ENCODE measurements around the gene CHCHD3.

CHCHD3 gene

DNA sequence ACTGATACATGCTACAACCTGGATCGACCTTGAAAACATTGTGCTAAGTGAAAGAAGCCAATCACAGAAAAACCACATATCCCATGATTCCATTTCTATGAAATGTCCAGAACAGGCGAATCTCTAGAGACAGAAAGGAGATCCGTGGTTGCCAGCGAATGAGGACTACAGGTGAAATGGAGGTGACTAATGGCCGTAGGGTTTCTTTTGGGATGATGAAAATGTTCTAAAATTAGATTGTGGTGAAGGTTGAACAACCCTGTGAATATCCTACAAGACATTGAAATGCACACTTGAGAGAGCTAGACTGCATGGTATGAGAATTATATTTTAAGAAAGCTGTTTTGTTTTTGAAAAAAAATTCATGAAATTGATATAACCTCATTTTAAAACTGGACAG lies 317.1 kb downstream of the CHCHD3 start:
- DNase-seq = no peak

DNA sequence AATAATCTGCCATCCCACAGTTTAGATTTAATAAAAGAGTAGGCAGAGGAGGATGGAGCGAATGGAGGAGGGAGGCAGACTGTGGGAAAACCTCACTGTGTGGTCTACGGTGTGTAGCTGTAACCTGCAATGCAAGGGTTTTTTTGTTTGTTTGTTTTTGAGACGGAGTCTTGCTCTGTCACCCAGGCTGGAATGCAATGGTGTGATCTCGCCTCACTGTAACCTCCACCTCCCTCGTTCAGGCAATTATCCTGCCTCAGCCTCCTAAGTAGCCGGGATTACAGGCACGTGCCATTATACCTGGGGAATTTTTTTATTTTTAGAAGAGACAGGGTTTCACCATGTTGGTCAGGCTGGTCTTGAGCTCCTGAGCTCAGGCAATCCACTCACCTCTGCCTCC lies 321.0 kb downstream of the CHCHD3 start:
- DNase-seq = no peak

DNA sequence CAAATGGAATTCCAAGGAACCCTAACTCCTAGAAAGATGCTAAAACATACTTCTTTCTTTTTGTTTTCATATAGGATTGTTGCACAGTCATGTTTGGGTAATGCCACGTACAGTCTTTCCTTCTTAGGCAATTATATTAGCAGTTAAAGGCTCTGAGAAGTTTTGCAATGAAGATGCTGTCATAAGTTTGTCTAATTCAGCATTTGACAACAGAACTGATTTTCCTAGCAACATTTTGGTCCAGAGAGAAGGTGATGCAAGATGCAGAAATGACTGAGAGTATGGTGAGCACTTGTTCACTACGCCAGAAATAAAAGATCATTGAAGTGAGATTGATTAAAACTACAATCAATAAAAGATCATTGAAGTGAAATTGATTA lies 321.7 kb downstream of the CHCHD3 start:
- DNase-seq = no peak

DNA sequence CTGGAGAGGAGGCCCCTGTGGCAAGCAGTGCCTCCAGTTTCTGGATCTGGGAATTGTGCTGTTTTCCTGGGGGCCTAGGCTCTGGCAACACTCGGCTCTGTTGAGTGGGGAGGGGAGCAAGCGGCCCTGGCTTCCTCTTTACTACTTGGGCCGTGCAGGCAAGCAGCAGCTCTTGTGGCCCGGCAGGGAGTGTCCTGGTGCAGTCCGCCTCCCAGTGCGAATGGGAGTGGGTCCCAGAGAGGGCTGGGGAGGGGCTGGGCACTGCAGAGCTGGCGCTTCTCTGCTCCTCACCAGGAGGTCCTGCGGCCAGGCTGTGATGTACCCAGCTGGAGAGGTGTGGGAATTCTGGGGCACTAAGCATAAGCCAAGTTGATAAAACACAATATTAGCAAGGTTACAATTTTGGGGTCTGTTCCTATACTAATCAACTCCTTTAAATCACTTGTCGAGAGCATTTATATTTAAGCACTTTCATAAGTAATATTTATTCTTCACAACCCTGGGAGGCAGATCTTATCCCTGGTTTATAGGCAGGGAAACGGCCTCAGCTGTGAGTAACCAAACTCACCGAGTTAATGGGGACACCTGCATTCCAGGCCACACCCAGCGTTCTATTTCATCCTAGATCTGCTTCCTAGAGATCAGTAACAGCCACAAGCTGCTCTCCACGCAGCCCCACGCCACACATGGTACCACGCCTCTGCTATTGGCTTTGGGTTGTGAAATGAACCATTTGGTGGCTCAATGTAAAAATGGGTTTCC lies 322.2 kb downstream of the CHCHD3 start:
- no peak for DNase-seq

DNA sequence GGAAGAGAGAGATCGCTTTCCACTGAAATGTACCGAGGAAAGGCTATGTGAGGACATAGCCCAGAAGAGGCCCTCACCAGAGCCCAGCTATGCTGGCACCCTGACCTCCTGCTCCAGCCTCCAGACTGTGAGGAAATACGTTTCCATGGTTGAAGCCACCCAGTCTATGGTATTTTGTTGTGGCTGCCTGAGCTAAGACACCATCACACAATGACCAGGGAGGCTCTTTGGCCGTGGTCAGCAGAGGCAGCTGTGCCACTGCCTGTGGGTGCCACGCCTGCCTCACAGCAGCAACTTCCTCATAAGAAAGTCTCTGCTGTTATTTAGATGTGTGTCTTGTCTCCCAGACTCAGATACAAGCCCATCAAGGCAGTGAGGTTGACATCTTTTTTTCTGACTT lies 322.9 kb downstream of the CHCHD3 start:
- no peak for DNase-seq

DNA sequence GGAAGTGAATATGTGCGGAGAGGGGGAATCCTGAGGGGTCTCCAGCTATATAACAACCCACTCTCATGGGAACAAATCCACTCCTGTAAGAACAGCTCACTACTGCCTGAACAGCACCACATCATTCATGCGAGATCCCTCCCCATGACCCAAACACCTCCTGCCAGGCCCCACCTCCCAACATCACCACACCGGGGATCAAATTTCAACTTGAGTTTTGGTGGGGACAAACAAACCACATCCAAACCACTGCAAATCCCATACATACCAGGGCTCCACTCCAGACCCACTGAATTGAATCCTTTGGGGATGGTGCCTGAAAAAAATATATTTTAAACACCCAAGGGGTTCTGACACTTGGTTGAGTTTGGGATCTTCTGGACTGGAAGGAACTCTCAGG lies 324.1 kb downstream of the CHCHD3 start:
- DNase-seq = no peak

DNA sequence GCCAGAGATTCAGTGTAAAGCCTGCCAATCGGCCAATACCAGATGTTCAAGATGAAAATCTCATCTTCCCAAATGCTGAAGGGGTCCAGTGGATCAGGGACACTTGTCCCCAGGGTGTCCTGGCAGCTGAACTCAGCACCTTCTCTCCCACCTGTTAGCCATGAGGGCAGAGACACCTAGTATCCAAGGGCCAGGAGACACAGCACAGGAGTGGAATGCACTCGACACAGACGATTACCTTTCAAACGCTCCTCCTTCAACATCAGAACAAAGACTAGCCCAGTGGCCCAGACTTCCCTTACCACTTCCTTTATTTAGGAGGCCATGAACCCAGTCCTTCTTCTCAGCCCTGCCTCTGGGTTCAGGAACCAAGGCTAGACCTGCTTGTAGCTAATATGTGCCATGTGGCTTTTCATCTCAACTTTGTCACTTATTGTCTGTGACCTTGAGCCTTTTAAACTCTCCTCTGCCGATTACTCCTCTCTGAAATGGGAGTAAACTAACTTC lies 325.4 kb downstream of the CHCHD3 start:
- DNase-seq = no peak

DNA sequence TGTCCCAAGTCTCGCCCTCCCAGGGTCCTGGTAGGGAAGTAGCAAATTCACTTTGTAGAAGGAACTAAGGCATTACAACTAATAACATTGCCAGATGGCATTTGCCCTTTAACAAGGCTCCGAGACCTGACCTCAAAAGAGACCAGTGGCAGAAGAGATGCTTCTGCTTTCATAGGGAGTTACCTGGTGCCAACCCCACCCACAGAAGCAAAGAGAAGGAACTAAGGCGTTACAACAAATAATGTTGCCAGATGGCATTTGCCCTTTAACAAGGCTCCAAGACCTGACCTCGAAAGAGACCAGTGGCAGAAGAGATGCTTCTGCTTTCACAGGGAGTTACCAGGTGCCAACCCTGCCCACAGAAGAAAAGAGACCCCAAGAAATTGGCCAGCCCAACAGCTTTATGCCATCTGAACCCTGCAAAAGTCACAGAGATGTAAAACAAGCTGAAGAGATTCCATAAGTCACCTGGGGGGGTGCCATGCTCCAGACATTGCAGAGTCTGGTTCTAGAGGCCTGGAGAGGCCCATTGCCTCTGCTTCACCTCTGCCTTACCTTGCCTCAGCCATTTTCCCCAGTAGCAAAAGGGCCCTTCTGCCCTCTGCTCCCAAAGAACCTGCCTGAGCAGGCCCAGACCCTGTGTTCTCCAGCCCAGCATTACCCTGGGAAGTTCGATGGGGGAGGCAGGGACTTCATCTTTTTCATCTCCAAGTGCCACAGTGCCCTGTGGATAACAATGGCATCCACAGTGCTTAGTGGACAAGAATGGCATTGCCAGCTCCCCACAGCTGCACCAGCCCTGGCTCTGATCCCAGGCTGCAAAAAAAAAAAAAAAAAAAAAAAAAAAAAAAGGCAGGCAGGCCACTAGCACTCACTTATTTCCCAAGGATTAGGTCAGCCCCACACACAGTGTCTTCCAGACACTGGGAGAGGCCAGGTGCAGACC lies 326.1 kb downstream of the CHCHD3 start:
- DNase-seq = no peak

DNA sequence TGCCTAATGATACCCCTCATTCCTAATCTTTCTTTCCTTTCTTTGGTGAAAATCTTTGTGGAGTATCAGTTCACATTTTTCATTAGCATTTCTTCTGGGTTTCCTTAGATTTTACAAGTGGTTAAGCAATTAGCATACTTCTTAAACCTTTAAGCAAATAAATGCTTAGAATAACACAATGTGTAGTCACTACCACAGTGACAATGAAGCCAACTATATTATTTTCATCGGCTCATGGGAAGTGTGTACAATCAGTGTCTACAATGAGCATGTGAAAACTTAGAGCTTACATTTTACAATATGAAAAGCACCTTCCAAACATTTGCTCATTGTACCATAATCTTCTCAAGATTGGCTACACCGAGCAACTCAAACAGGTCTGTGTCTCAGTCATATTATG lies 329.5 kb downstream of the CHCHD3 start:
- DNase-seq = no peak

DNA sequence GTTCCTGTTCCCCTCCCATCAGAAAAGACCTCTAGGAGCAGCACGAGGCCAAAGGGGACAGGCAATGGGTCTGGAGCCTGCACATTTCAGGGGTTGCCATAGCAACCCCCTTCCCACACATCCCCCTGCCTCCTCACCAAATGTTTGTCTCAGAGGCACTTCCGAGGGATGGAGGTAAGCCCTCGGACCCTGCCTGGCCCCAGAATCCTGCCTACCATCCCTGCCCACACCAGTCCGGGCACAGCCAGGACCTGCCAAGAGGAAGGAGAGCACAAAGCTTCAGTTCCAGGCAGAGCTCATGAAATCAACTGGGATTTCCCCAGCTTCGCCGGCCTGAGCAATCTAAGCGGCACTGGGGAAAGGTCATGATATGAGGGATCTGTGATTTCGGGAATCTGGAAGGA lies 330.6 kb downstream of the CHCHD3 start:
- DNase-seq = no peak

DNA sequence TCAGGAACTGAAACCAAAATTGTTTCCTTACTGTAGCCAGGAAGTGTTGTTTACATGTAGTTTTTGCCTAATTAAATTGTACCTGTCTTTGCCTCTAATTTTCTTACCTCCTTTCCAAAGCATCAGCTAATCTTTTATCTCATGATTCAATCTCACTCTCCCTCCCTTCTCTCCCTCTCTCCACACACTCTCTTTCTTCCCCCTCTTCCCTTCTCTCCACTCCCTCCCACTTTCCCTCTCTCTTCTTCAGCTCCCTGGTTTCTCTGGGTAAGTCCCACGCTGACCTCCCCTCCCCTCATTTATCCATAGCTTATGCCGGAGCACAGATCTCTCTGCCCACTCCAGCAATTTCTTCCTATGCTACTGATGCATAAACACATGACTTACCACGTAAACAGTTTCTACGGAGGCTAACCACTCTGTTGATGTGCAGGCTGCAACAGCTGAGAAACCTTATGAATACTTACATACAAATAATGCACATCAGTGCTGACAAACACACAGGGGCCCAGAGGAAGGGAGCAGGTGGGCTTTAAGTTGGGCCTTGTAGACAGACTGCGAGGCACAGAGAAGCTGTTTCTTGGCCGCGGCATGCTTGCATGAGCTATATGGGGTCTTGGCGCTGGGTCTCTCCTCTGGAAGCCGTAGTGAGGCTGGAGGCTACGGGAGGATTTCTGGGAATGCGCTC lies 331.2 kb downstream of the CHCHD3 start:
- DNase-seq = no peak

DNA sequence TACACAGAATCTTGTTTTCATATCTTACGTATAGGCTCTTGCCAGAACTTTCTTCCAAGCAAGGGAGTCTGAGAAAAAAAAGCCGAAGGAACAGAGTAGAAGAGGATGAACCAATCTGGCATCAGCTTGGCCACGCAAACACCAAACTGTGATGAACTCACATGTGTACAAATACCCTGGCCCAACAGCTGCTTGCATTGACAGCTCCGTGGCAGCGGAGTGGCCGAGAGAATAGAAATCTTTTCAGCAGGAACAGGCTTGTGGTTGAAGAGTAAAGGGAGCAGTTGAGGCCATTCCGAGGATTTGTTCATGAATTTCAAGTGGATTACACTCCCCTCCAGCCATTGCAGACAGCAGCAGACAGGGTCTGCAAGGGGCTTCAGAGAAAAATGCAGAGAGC lies 331.8 kb downstream of the CHCHD3 start:
- no peak for DNase-seq

DNA sequence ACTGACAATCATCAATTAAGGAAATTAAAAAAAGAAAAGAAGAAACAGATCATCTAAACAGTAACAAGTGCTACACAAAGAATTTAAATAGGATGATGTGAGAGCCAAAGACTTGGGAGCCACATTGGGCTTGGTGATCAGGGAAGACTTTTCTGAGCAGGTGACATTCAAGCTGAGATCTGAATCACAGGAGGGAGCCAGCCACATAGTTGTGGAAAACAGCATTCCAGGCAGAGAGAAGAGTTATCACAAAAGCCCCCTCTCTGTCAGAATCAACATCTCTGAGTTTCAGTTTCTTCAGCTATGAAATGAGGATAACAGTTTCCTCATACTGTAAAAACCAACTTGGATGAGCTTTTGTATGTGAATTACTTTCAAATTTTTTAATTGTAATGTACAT lies 336.4 kb downstream of the CHCHD3 start:
- DNase-seq = no peak

DNA sequence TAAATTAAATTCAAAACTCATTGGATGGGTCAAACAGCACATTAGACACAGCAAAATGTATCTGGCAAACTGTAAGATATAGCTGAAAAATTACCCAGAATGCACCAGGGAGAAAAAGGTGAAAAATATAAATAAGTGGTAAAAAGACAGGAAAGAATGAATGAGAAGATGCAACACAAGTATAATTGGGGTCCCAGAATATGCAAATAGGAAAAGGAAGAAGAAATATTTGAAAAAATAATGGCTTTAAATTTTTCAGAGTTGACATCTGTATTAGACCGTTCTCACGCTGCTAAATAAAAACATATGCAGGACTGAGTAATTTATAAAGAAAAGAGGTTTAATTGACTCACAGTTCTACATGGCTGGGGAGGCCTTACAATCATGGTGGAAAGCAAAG lies 337.9 kb downstream of the CHCHD3 start:
- no peak for DNase-seq

DNA sequence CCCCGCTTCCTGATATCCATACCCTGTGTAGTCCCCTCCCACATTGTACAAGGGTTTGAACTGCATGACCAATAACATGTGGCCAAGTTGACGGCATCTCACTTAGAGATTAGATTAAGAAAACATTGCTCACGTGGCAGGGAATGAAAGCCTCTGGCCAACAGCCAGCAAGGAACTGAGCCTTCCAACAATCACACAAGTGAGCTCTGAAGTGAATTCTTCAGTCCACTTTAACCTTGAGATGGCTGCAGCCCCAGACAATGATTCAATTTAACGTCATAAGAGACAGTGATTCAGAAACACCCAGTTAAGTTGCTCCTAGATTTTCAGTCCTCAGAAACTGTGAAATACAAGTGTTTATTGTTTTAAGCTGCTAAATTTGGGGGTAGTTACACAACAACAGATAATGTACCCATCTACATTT lies 339.7 kb downstream of the CHCHD3 start:
- DNase-seq = no peak

DNA sequence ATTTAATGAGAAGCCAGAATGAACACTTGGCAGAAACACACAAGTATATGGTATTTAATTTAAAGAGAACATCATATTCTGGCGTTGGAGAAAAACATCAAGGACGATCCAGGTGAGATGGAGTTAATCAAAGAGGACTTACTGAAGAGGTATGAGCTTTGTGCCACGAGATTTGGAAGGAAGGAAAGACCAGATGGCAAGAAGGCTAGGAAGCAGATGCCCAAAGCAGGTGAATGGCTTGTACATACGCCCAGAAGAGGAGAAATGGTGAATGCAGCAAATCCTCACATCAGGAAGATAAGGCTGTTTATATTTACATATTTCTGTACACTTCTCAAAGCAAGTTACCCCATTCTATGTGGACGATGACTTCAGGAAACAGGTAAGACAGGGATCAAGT lies 341.7 kb downstream of the CHCHD3 start:
- no peak for DNase-seq

DNA sequence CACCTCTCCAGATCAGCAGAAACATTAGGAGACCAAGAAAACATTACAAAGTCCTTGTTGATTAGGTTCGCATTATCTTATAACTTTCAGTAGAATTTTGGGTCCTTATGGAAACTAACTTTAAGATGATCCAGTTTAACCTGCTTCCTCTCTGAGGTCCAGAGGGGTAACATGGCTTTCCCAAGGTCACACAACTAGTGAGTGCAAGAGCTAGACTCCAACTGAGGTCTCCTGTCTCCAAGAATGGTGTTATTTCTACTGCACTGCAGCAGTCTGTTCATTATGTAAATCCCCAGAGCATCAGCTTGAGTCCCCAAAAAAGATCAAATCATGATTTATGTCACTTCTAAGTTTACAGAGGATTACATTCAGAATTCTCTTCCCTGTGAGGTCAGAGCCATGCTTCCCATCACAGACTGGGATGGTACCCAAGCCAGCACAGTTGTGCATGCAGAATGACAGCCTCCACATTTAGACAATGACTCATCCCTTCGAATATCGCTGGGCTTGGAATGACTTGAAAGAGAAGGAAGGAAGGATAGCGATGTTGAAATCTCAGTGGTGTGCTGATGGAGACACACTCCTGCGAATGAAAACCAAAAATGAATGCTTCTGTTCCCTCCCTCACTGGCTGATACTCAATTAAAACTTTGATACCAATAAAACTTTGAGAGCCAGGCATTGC lies 342.5 kb downstream of the CHCHD3 start:
- no peak for DNase-seq

DNA sequence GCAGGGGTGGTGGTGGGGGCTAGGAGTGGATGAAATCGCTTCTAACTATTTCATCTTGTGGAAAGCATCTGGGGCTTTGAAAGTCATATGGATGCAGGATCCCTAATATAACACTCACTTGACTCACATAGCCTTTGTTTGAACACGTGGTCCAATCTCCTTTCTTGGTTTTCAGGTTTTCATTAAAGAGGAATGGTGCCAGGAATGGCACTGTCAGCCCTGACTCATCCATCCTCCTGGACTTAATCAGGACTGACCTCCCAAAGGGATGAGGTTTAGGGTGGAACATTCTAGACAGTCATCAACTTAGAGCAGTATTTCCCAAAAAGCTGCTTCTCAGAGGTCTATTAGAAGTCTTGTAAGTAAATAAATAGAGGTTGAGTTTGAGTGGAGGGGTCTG lies 343.6 kb downstream of the CHCHD3 start:
- no peak for DNase-seq

DNA sequence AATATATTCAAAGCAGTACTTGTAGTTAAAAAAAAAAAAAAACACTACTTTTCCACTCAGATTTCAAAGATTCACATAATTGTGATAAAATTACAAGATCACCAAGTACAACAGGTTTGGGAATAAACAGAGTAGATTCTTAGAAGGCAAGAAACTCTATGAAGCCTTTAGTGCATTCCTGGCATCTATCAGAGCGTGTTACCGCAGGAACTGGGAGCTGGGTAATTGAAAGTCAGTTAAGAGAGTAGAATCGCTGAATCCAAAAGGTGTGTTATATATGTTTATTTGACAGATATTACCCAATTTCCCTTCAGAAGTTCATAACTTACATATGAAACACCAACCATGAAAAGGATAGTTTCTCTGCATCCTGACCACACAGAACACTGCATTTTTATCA lies 346.4 kb downstream of the CHCHD3 start:
- DNase-seq = no peak

All from stimulated activated CD4-positive, alpha-beta T cell treated with anti-CD3 and anti-CD28 coated beads, Interleukin-15, amount 100 ng/mL, for 24 hours (primary cell).